Astrocyte (in vitro differentiated cells and primary cell): ENCODE data around the gene CCDC137. TPM values are rescaled to one million over a fixed set of nuclear protein-coding genes. Genes with fewer than 3 reads are reported as not detected.
A peak's percentile ranks its signal among the peaks of the same experiment; 100 is the strongest.

ENCODE experiments used
- DNase-seq: peaks from one replicate; pipeline ENCODE4 v3.0.0-alpha.2; 2010; ENCODE audit warnings: low read depth
- FAIRE-seq: peaks from 2 replicates; lab custom pipeline; 2011; peaks lifted over from hg19 to GRCh38; lab: Jason Lieb, UNC
- H2AFZ ChIP-seq: 2 replicates; pipeline ENCODE4 v1.6.0; 2012; ENCODE audit warnings: low read depth, low read length, inconsistent platforms
- H3K27ac ChIP-seq: 2 replicates; pipeline ENCODE4 v1.5.1; 2011; ENCODE audit warnings: low read depth, low read length, inconsistent platforms
- H3K27me3 ChIP-seq: 2 replicates; pipeline ENCODE4 v1.6.0; 2011; ENCODE audit warnings: low read length, inconsistent platforms; ENCODE audit not compliant: insufficient read depth
- H3K36me3 ChIP-seq: 2 replicates; pipeline ENCODE4 v1.5.1; 2011; ENCODE audit warnings: low read length, inconsistent platforms; ENCODE audit not compliant: insufficient read depth
- H3K4me1 ChIP-seq: 2 replicates; pipeline ENCODE4 v1.5.1; 2011; ENCODE audit warnings: low read length, inconsistent platforms; ENCODE audit not compliant: insufficient read depth
- H3K4me2 ChIP-seq: 2 replicates; pipeline ENCODE4 v1.6.0; 2012; ENCODE audit warnings: low read length, inconsistent platforms
- H3K4me3 ChIP-seq: 2 replicates; pipeline ENCODE4 v1.5.1; 2011; ENCODE audit warnings: low read depth, mild to moderate bottlenecking, low read length, inconsistent platforms; ENCODE audit not compliant: insufficient read depth
- H3K79me2 ChIP-seq: 2 replicates; pipeline ENCODE4 v1.6.0; 2012; ENCODE audit warnings: mild to moderate bottlenecking, low read length, inconsistent platforms; ENCODE audit not compliant: insufficient read depth
- H3K9ac ChIP-seq: 2 replicates; pipeline ENCODE4 v1.6.0; 2012; ENCODE audit warnings: mild to moderate bottlenecking, low read length, inconsistent platforms
- H3K9me3 ChIP-seq: 2 replicates; pipeline ENCODE4 v1.5.1; 2012; ENCODE audit warnings: low read depth, mild to moderate bottlenecking, low read length, inconsistent platforms; ENCODE audit not compliant: insufficient read depth
- H4K20me1 ChIP-seq: 2 replicates; pipeline ENCODE4 v1.6.0; 2012; ENCODE audit warnings: low read length, inconsistent platforms; ENCODE audit not compliant: insufficient read depth
- H3K27ac Mint-ChIP-seq: one replicate; pipeline ENCODE4 v1.8.0; 2021; ENCODE audit warnings: mild to moderate bottlenecking, mixed read lengths; ENCODE audit not compliant: unreplicated experiment
- H3K27me3 Mint-ChIP-seq: one replicate; pipeline ENCODE4 v1.8.0; 2021; ENCODE audit warnings: low read depth, mixed read lengths; ENCODE audit not compliant: unreplicated experiment
- H3K36me3 Mint-ChIP-seq: one replicate; pipeline ENCODE4 v1.8.0; 2021; ENCODE audit warnings: low read depth, mixed read lengths; ENCODE audit not compliant: unreplicated experiment
- H3K4me1 Mint-ChIP-seq: one replicate; pipeline ENCODE4 v1.8.0; 2021; ENCODE audit warnings: low read depth, mixed read lengths; ENCODE audit not compliant: unreplicated experiment
- H3K4me3 Mint-ChIP-seq: one replicate; pipeline ENCODE4 v1.8.0; 2021; ENCODE audit warnings: mild to moderate bottlenecking, moderate library complexity, mixed read lengths; ENCODE audit not compliant: unreplicated experiment
- H3K9me3 Mint-ChIP-seq: one replicate; pipeline ENCODE4 v1.8.0; 2021; ENCODE audit warnings: mild to moderate bottlenecking, mixed read lengths; ENCODE audit not compliant: unreplicated experiment
- CTCF ChIP-seq: IDR thresholded peaks from 2 replicates; pipeline ENCODE4 v1.5.1; 2011; ENCODE audit warnings: low read depth, mild to moderate bottlenecking, inconsistent platforms, low read length, moderate library complexity; ENCODE audit not compliant: insufficient read depth
- EZH2 ChIP-seq: IDR thresholded peaks from 2 replicates; pipeline ENCODE4 v1.6.1; 2012; ENCODE audit warnings: mild to moderate bottlenecking, low read length, inconsistent platforms; ENCODE audit not compliant: insufficient read depth
- total RNA-seq: library from RNA; stranded (reverse); gene quantifications from 2 replicates; pipeline ENCODE4 v1.2.1, GENCODE V29; 2021

The CCDC137 gene
- total RNA-seq, 1 donor from 2014 or later, result 29.4 TPM

- Mint-ChIP-seq H3K27ac (peak overlapping the region; percentile 87), H3K9me3 (no peaks in the 10 kb centered on the region), H3K27me3 (no peaks in the 10 kb centered on the region), H3K36me3 (peaks cover 2% of the 10 kb centered on the region), H3K4me3 (peak overlapping the region; percentile 85), H3K4me1 (peaks cover 7% of the 10 kb centered on the region)
- no peak for DNase-seq
- Histone ChIP-seq H3K9me3 (no peaks in the 10 kb centered on the region), H3K4me2 (peak overlapping the region; percentile 89), H3K4me1 (peaks cover 34% of the 10 kb centered on the region), H3K27ac (no peak overlapping the region), H3K4me3 (peak overlapping the region; percentile 63), H3K27me3 (no peaks in the 10 kb centered on the region), H3K79me2 (peaks cover 13% of the 10 kb centered on the region), H4K20me1 (peaks cover 34% of the 10 kb centered on the region), H3K9ac (peak overlapping the region; percentile 72), H3K36me3 (no peaks in the 10 kb centered on the region), H2AFZ (no peak overlapping the region)
- no peak for FAIRE-seq
- no peak for TF ChIP-seq CTCF
- TF ChIP-seq EZH2, result no peak
These were observed 46.5 kb downstream of the CCDC137 start for GRCh38 chr17:81713004-81713555.

GRCh38 chr17:81713556-81714411, 47.2 kb downstream of the CCDC137 start:
- FAIRE-seq (no peak), DNase-seq (no peak)
- H3K36me3 ChIP-seq, result no peaks in the 10 kb centered on the region
- H3K36me3 Mint-ChIP-seq, result peaks cover 2% of the 10 kb centered on the region
- H3K9ac ChIP-seq, result no peak overlapping the region
- no peaks in the 10 kb centered on the region for H3K27me3 ChIP-seq
- TF ChIP-seq CTCF (no peak), EZH2 (no peak)
- peak overlapping the region; percentile 85 for H3K4me3 Mint-ChIP-seq
- peak overlapping the region; percentile 89 for H3K4me2 ChIP-seq
- H3K79me2 ChIP-seq, result peaks cover 13% of the 10 kb centered on the region
- no peaks in the 10 kb centered on the region for H3K27me3 Mint-ChIP-seq
- H3K9me3 ChIP-seq, result no peaks in the 10 kb centered on the region
- H3K4me1 ChIP-seq, result peaks cover 34% of the 10 kb centered on the region
- H3K4me1 Mint-ChIP-seq, result peaks cover 7% of the 10 kb centered on the region
- H3K4me3 ChIP-seq, result no peak overlapping the region
- H3K27ac Mint-ChIP-seq, result no peak overlapping the region
- H4K20me1 ChIP-seq, result peaks cover 27% of the 10 kb centered on the region
- no peaks in the 10 kb centered on the region for H3K9me3 Mint-ChIP-seq
- H2AFZ ChIP-seq, result no peak overlapping the region
- H3K27ac ChIP-seq, result no peak overlapping the region
